H1 (cell line): ENCODE data around the gene CDK2. TPM values are rescaled to one million over a fixed set of nuclear protein-coding genes. Genes with fewer than 3 reads are reported as not detected.

Source experiments
- CTCF ChIA-PET: fragments of 300-600 bp; sonication (Branson Sonifier 250); formaldehyde crosslinking; loops from one replicate; lab custom pipeline; 2021; ENCODE audit not compliant: partially characterized antibody; lab: Charles Lee
- POLR2A ChIA-PET: fragments of 300-600 bp; sonication (Branson Sonifier 250); formaldehyde crosslinking; loops from one replicate; lab custom pipeline; 2021; ENCODE audit warnings: inconsistent platforms; ENCODE audit not compliant: partially characterized antibody; lab: Charles Lee
- DNase-seq, 2 experiments: peaks; one replicate each; pipeline versions ENCODE4 v3.0.0 to v3.0.0-alpha.2; 2010 to 2022; ENCODE audit warnings: low spot score in 2 of 2, low read depth in 1 of 2, mixed read lengths in 1 of 2
- FAIRE-seq: peaks from 2 replicates; lab custom pipeline; 2011; peaks lifted over from hg19 to GRCh38; lab: Jason Lieb, UNC
- H2AFZ ChIP-seq: 2 replicates; pipeline ENCODE4 v1.8.1; 2012; ENCODE audit warnings: low read length, inconsistent platforms
- H2AK5ac ChIP-seq: 2 replicates; pipeline ENCODE4 v1.6.1; 2013; ENCODE audit warnings: low read depth, low read length
- H2BK120ac ChIP-seq: replicated peaks from 2 replicates; pipeline ENCODE3; 2013; ENCODE audit warnings: low read depth, low read length, inconsistent platforms
- H2BK12ac ChIP-seq: 2 replicates; pipeline ENCODE4 v1.6.1; 2013; ENCODE audit warnings: low read depth, low read length
- H2BK15ac ChIP-seq: 2 replicates; pipeline ENCODE4 v1.6.1; 2013; ENCODE audit warnings: low read length
- H2BK20ac ChIP-seq: 2 replicates; pipeline ENCODE4 v1.6.1; 2013; ENCODE audit warnings: low read length
- H2BK5ac ChIP-seq: 2 replicates; pipeline ENCODE4 v1.6.1; 2013; ENCODE audit warnings: low read depth, low read length
- H3K14ac ChIP-seq: 2 replicates; pipeline ENCODE4 v1.6.1; 2013; ENCODE audit warnings: inconsistent platforms; ENCODE audit not compliant: insufficient read length
- H3K18ac ChIP-seq: 2 replicates; pipeline ENCODE4 v1.6.1; 2013; ENCODE audit warnings: low read length; ENCODE audit errors: extremely low read depth
- H3K23ac ChIP-seq: 2 replicates; pipeline ENCODE4 v1.6.1; 2013; ENCODE audit warnings: inconsistent platforms; ENCODE audit not compliant: insufficient read length
- H3K23me2 ChIP-seq: 2 replicates; pipeline ENCODE4 v1.6.1; 2013; ENCODE audit warnings: low read depth, low read length
- H3K27ac ChIP-seq: 2 replicates; pipeline ENCODE4 v1.6.1; 2011; ENCODE audit warnings: low read depth, low read length, inconsistent platforms
- H3K27me3 ChIP-seq, 4 experiments: replicated peaks in 1 of 4; 1 replicate in 1 of 4; 2 replicates in 3 of 4; pipeline versions ENCODE4 v1.6.1 to v1.8.1; 2011 to 2013; ENCODE audit warnings: low read length in 3 of 4, mild to moderate bottlenecking in 3 of 4, inconsistent platforms in 2 of 4, mixed read lengths in 2 of 4, moderate library complexity in 1 of 4; ENCODE audit not compliant: control insufficient read depth in 3 of 4, insufficient read depth in 3 of 4; ENCODE audit errors: extremely low read depth in 1 of 4
- H3K36me3 ChIP-seq, 4 experiments: 2 replicates each; pipeline versions ENCODE4 v1.6.1 to v1.8.1; 2011 to 2013; ENCODE audit warnings: mild to moderate bottlenecking in 4 of 4, low read length in 3 of 4, moderate library complexity in 2 of 4, control low read depth in 1 of 4, inconsistent platforms in 1 of 4; ENCODE audit not compliant: insufficient read depth in 4 of 4, control insufficient read depth in 2 of 4
- H3K4ac ChIP-seq: replicated peaks from 2 replicates; pipeline ENCODE3; 2013; ENCODE audit warnings: low read length, low read depth, mixed read lengths, inconsistent platforms; ENCODE audit not compliant: insufficient read length
- H3K4me1 ChIP-seq, 4 experiments: replicated peaks in 1 of 4; 1 replicate in 1 of 4; 2 replicates in 3 of 4; pipeline versions ENCODE4 v1.6.1 to v1.8.1; 2011 to 2013; ENCODE audit warnings: low read length in 3 of 4, inconsistent platforms in 2 of 4, mixed read lengths in 1 of 4; ENCODE audit not compliant: insufficient read depth in 4 of 4, control insufficient read depth in 3 of 4
- H3K4me2 ChIP-seq, 2 experiments: 2 replicates each; pipeline versions ENCODE4 v1.6.1 to v1.8.1; 2011 to 2013; ENCODE audit warnings: low read depth in 2 of 2, low read length in 2 of 2, control low read depth in 1 of 2, inconsistent platforms in 1 of 2, mild to moderate bottlenecking in 1 of 2; ENCODE audit not compliant: insufficient read depth in 1 of 2
- H3K4me3 ChIP-seq, 4 experiments: fragments of 200-600, 300-600 bp in 1 of 4; sonication (generic), shearing (Covaris generic), sonication (Bioruptor Twin) in 1 of 4; 2 replicates each; pipeline versions ENCODE4 v1.5.1 to v1.8.1; 2011 to 2016; ENCODE audit warnings: low read length in 4 of 4, low read depth in 3 of 4, control low read depth in 2 of 4, inconsistent platforms in 2 of 4, mild to moderate bottlenecking in 2 of 4, mixed read lengths in 1 of 4, moderate library complexity in 1 of 4; ENCODE audit not compliant: insufficient read depth in 2 of 4; ENCODE audit errors: extremely low read depth in 1 of 4
- H3K56ac ChIP-seq: replicated peaks from 2 replicates; pipeline ENCODE3; 2013; ENCODE audit warnings: low read depth, mild to moderate bottlenecking, mixed read lengths, low read length, inconsistent platforms; ENCODE audit not compliant: insufficient read length
- H3K79me1 ChIP-seq: 2 replicates; pipeline ENCODE4 v1.6.1; 2013; ENCODE audit warnings: low read depth, low read length, control low read depth
- H3K79me2 ChIP-seq, 2 experiments: 2 replicates each; pipeline versions ENCODE4 v1.6.1 to v1.8.1; 2012 to 2013; ENCODE audit warnings: low read length in 2 of 2, mild to moderate bottlenecking in 2 of 2, inconsistent platforms in 1 of 2; ENCODE audit not compliant: insufficient read depth in 2 of 2, control insufficient read depth in 1 of 2
- H3K9ac ChIP-seq, 4 experiments: replicated peaks in 1 of 4; 1 replicate in 1 of 4; 2 replicates in 3 of 4; pipeline versions ENCODE4 v1.6.1 to v1.8.1; 2011 to 2013; ENCODE audit warnings: low read depth in 3 of 4, low read length in 3 of 4, control low read depth in 2 of 4, mild to moderate bottlenecking in 2 of 4, moderate library complexity in 2 of 4, inconsistent platforms in 1 of 4; ENCODE audit errors: extremely low read depth in 1 of 4
- H3K9me3 ChIP-seq, 2 experiments: 2 replicates each; pipeline versions ENCODE4 v1.6.1 to v1.8.1; 2012 to 2013; ENCODE audit warnings: mild to moderate bottlenecking in 2 of 2, moderate library complexity in 2 of 2, control low read depth in 1 of 2, inconsistent platforms in 1 of 2, low read depth in 1 of 2, low read length in 1 of 2, mixed read lengths in 1 of 2; ENCODE audit not compliant: insufficient read depth in 2 of 2
- H4K20me1 ChIP-seq, 2 experiments: replicated peaks in 1 of 2; 2 replicates each; pipeline versions ENCODE3 to v1.8.1; 2011 to 2013; ENCODE audit warnings: inconsistent platforms in 2 of 2, low read length in 2 of 2, mild to moderate bottlenecking in 1 of 2; ENCODE audit not compliant: insufficient read depth in 2 of 2, control insufficient read depth in 1 of 2
- H4K5ac ChIP-seq: 2 replicates; pipeline ENCODE4 v1.6.1; 2013; ENCODE audit warnings: low read length, low read depth, mixed read lengths, inconsistent platforms; ENCODE audit not compliant: insufficient read length
- H4K8ac ChIP-seq: 2 replicates; pipeline ENCODE4 v1.8.0; 2013; ENCODE audit warnings: mild to moderate bottlenecking, moderate library complexity, low read length, inconsistent platforms; ENCODE audit not compliant: insufficient read depth; ENCODE audit errors: extremely low read depth
- H4K91ac ChIP-seq: replicated peaks from 2 replicates; pipeline ENCODE3; 2013; ENCODE audit warnings: low read length, mixed read lengths, inconsistent platforms; ENCODE audit not compliant: insufficient read length
- HDAC2 ChIP-seq, 2 experiments: fragments of 300-600 bp in 1 of 2; sonication (generic) in 1 of 2; IDR thresholded peaks; 2 replicates each; pipeline ENCODE4 v1.6.1; 2011 to 2012; ENCODE audit warnings: low read depth in 2 of 2, low read length in 2 of 2, mild to moderate bottlenecking in 2 of 2, moderate library complexity in 2 of 2, borderline replicate concordance in 1 of 2, inconsistent platforms in 1 of 2
- JUN ChIP-seq: IDR thresholded peaks from 2 replicates; pipeline ENCODE4 v1.6.1; 2011; ENCODE audit warnings: low read depth, mild to moderate bottlenecking, improper control_type of control experiment, low read length
- SIN3A ChIP-seq, 2 experiments: IDR thresholded peaks in 1 of 2; conservative IDR thresholded peaks in 1 of 2; 2 replicates each; pipeline ENCODE4 v1.6.1; 2011 to 2012; ENCODE audit warnings: low read length in 2 of 2, improper control_type of control experiment in 1 of 2, low read depth in 1 of 2, mild to moderate bottlenecking in 1 of 2
- SRF ChIP-seq: IDR thresholded peaks from 2 replicates; pipeline ENCODE4 v1.6.1; 2011; ENCODE audit warnings: mild to moderate bottlenecking, low read depth, low read length, moderate library complexity
- TCF12 ChIP-seq: IDR thresholded peaks from 2 replicates; pipeline ENCODE4 v1.6.1; 2011; ENCODE audit warnings: low read depth, mild to moderate bottlenecking, low read length
- TEAD4 ChIP-seq: IDR thresholded peaks from 2 replicates; pipeline ENCODE4 v1.6.1; 2012; ENCODE audit warnings: low read depth, low read length, inconsistent platforms, mixed read lengths
- WGBS, 2 experiments: shearing (Covaris generic) in 1 of 2; methylation state at CpG; one replicate each; pipeline versions ENCODE4 v1.1.6 to v1.1.7; 2013 to 2015; ENCODE audit warnings: low lambda C conversion rate in 2 of 2, mixed read lengths in 2 of 2, inconsistent platforms in 1 of 2, low coverage in 1 of 2, missing lambda C conversion rate in 1 of 2; ENCODE audit not compliant: insufficient replicate concordance in 2 of 2, insufficient coverage in 1 of 2, insufficient read length in 1 of 2; ENCODE audit errors: extremely low coverage in 1 of 2, missing lambda C conversion rate in 1 of 2; 5-methylcytosine and 5-hydroxymethylcytosine counted together
- polyA plus RNA-seq, 7 experiments: library from polyadenylated mRNA; depleted of rRNA in 3 of 7; stranded (reverse) in 5 of 7; unstranded in 2 of 7; fragments of >200 nt in 5 of 7; fragments of 200-250 nt in 2 of 7; gene quantifications; 1 replicate in 5 of 7; 2 replicates in 1 of 7; 4 replicates in 1 of 7; pipeline versions ENCODE4 v1.2.1 to v1.2.3, GENCODE V29; 2011 to 2013; ENCODE audit warnings: missing spikeins in 2 of 7, mixed read lengths in 2 of 7
- total RNA-seq: library from RNA; stranded (reverse); fragmentation: NEBNext Ultra II Directional; extraction: Animal tissue kit (Norgen Biotek cat#: 25700); gene quantifications from 2 replicates; pipeline ENCODE4 v1.2.1, GENCODE V29; 2021

The CDK2 gene
- total and polyA plus RNA-seq, 2 of the 8 experiments (the other 6 are each of a cell fraction or from before 2014, with no cell fraction given): 39.4 to 42.5 TPM

- no peak overlapping the region for H4K91ac ChIP-seq
- peak overlapping the region; percentile 78 to 90 for H3K4me2 ChIP-seq
- H3K27ac ChIP-seq: 0 out of 2 replicates have a peak overlapping the region, but pooled peaks have one; percentile 22
Observed at GRCh38 chr12:55965240-55965639, 1.4 kb upstream of the CDK2 start.

More at GRCh38 chr12:55965240-55965639, 1.4 kb upstream of the CDK2 start:
- no peaks in the 10 kb centered on the region for H3K27me3 ChIP-seq
- peak overlapping the region; percentile 78 to 93 (median 88) for H3K4me3 ChIP-seq
- H2BK12ac ChIP-seq: no peak overlapping the region
- H3K18ac ChIP-seq: peak overlapping the region; percentile 62; the same call in 1 of the 2 replicates
- H2BK5ac ChIP-seq: peak overlapping the region; percentile 75; the same call in 1 of the 2 replicates
- H3K14ac ChIP-seq: no peak overlapping the region
- WGBS, 2 experiments: 33% methylated on average over 5 of the region's 5 CpGs; no CpG with 5 or more reads in 1 of the 2 experiments
- H2AK5ac ChIP-seq: no peak overlapping the region
- H3K4me1 ChIP-seq: peaks cover 2 to 13% (median 5%) of the 10 kb centered on the region in 4 experiments
- ChIA-PET CTCF (interaction anchor here (1.2 kb wide), 2 partner anchors 30 to 86 kb away, joined by 3 to 4 read pairs; no protein-coding TSS in a partner anchor), POLR2A (interaction anchor here (0.5 to 1.9 kb wide), 9 partner anchors 8 to 211 kb away, joined by 3 to 6 read pairs (median 4); partner anchors contain the start of gene RAB5B)
- no peak overlapping the region for H4K8ac ChIP-seq
- FAIRE-seq (no peak), DNase-seq (peak in 1 of 2 experiments; percentile 48)
- H3K79me1 ChIP-seq: peaks cover 2% of the 10 kb centered on the region; the same call in 1 of the 2 replicates
- H3K36me3 ChIP-seq: peaks cover 2 to 19% (median 9%) of the 10 kb centered on the region in 4 experiments; a peak in 5 of 8 replicates
- H2BK15ac ChIP-seq: no peak overlapping the region
- H4K20me1 ChIP-seq: no peaks in the 10 kb centered on the region
- no peak for TF ChIP-seq TCF12
- 0 out of 4 replicates have a peak, but pooled peaks have one; percentile 18 to 58 for TF ChIP-seq SIN3A (conservative IDR thresholded peaks at IDR 0.05 in 1 of 2, IDR thresholded peaks at IDR 0.05 in 1 of 2; ENCODE audit: low read depth in 1 of 2, low read length in 2 of 2)
- TF ChIP-seq HDAC2 (IDR thresholded peaks at IDR 0.05; ENCODE audit: borderline replicate concordance in 1 of 2, low read depth in 2 of 2, low read length in 2 of 2): no peak
- TF ChIP-seq JUN: no peak
- 0 out of 2 replicates have a peak, but pooled peaks have one; percentile 17 for TF ChIP-seq TEAD4
- no peak for TF ChIP-seq SRF
- peak overlapping the region in 3 of 4 experiments; percentile 21 to 83 (median 32); a peak in 4 of 7 replicates for H3K9ac ChIP-seq
- H2AFZ ChIP-seq: 0 out of 2 replicates have a peak overlapping the region, but pooled peaks have one; percentile 4
- no peak overlapping the region for H3K23ac ChIP-seq
- no peak overlapping the region for H3K4ac ChIP-seq
- no peak overlapping the region for H2BK120ac ChIP-seq
- no peaks in the 10 kb centered on the region for H3K9me3 ChIP-seq
- H4K5ac ChIP-seq: no peak overlapping the region
- H3K23me2 ChIP-seq: peaks cover 12% of the 10 kb centered on the region; the same call in 1 of the 2 replicates
- H3K79me2 ChIP-seq: peaks cover 3 to 18% of the 10 kb centered on the region in 2 experiments; a peak in 3 of 4 replicates
- H3K56ac ChIP-seq: no peak overlapping the region
- no peak overlapping the region for H2BK20ac ChIP-seq
